GM21526 (cell line): ENCODE data around the gene ZMAT5.

ENCODE experiments used
- ATAC-seq: cut with Tn5 transposase; IDR thresholded peaks from one replicate; pipeline ENCODE4 v1.9.1; 2021; ENCODE audit warnings: moderate library complexity; ENCODE audit not compliant: unreplicated experiment, low FRiP score

ZMAT5 gene, protein sequence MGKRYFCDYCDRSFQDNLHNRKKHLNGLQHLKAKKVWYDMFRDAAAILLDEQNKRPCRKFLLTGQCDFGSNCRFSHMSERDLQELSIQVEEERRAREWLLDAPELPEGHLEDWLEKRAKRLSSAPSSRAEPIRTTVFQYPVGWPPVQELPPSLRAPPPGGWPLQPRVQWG

DNA sequence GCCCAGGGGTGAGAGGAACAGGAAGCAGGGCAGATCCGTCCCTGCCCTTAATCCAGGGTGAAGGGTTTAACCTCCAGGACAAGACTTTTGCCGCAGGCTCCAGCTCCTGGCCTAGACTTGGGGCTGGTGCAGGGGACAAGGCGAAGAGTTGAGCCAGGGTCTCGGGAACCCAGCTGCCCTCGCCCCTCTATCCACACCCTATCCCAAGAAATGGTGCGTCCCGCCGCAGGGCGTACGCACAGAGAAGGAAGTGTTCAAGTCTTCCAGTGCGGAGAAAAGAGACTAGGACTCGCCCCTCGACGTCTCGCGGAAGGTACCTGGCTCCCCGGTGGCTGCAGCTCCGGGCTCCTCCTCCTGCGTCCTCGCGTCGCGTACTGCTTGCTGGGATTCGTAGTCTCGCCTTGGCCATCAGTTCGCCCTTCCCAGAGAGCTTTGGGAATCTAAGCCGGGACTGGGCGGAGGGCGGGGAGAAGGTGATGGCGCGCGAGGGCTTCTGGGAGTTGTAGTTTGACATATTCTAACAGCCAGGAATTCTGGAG, at the start of gene ZMAT5:
ZMAT5 (minus strand) TSS at position 376 of the 539 bp plus-strand sequence. CDS start 18,463 bp downstream, outside the sequence.
- peak; percentile 80 for ATAC-seq

GRCh38 chr22:29816539-29816938, 49.7 kb upstream of the ZMAT5 start:
- ATAC-seq = no peak

DNA sequence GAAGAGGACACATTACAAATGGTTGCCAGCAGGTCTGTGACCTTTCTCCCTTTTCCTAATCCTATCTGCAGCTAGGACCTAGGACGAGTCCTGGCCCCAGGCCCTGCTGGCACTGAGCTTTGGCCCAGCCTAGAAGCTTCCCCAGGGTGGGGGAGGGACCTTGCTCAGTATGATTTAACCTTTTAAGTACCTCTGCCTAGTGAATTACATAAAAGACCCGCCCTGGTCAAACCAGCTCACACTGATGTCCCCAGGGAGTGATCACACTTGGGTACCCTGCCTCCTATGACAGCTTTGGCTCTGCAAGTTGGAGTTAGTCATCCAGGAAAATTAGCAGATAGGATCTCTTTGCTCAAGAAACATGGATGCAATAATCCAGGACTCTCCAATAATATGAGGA, 49.3 kb upstream of the ZMAT5 start:
- ATAC-seq = no peak

- ATAC-seq = no peak
These were observed 48.8 kb upstream of the ZMAT5 start for GRCh38 chr22:29815580-29815979.

- no peak for ATAC-seq
These were observed 47.2 kb upstream of the ZMAT5 start for GRCh38 chr22:29814003-29814402.

DNA sequence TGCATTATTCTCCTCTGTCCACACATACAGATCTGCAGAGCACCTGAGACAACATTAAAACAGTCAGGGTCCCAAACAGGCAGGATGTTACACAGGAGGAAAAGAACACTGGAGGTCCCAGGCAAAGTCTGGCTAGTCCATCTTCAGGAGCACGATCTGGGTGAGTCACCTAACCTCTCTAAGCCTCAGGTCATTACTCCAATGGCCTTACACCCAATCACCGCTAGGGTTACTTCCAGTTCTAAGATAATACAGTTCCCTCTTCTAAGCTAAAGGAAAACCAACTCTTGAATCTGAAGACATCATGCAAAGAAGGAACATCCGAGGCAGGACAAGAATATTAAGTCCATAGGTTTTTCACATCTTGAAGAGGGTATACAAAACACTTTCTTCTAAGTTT, 46.8 kb upstream of the ZMAT5 start:
- ATAC-seq = no peak

DNA sequence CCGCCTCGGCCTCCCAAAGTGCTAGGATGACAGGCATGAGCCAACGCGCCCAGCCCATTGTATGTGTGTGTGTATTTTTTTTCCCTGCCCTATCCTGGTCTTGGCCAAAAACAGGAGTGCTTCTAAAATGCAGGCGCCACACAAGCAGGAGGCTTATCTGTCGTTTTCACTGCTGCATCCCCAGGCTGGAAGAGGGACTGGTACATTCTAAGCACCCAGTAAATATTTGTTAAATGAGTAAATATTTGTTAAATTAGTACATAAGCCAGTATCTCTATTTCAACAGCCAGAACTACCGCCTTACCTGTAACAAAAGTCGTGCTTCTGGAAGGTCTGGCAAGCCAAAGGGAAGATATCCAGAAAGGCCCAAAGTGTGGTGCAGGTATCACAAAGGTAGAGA, 46.3 kb upstream of the ZMAT5 start:
- ATAC-seq = no peak

DNA sequence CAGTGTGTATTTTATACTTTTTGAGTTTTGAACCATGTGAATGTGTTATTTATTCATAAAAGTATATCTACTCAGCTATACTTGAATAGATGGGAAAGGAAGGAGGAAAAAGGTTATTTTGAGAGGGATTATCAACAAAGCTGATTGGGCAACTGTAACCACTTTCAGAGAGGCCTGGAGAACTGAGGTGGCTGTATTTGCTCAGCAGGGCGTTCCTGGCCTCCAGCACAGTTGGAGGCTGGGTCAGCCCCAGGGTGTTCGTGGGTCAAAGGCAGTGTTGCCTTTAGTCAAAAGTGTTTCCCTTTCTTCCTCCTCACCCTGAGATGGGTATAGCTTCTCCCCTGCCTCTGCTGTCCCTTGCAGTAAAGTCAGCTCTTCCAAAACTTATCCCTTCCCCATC, 44.6 kb upstream of the ZMAT5 start:
- ATAC-seq = no peak

- ATAC-seq = no peak
These were observed 43.4 kb upstream of the ZMAT5 start for GRCh38 chr22:29810216-29810615.

- ATAC-seq = no peak
These were observed 39.4 kb upstream of the ZMAT5 start for GRCh38 chr22:29806196-29806595.

GRCh38 chr22:29804985-29805384, 38.2 kb upstream of the ZMAT5 start:
- ATAC-seq = no peak

- no peak for ATAC-seq
These were observed 36.4 kb upstream of the ZMAT5 start for GRCh38 chr22:29803190-29803589.

DNA sequence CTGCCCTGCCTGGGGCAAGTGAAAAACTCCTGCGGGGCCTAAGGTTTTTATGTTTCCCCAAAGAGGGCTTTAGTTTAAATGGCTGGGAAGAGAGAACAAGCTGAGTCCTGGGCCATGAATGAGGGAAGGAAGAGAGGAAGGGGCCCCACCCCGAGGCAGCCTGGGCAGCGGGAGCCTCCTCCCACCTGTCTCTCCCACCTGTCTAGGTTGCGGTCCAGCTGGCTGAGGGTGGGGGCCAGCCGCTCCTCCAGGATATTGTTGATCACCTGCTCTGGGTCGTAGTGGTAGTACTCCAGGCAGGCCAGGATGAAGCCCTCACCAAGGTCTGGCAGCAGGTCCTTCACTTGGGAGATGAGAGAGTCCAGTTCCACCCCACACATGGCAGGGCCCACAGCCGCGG, 35.0 kb upstream of the ZMAT5 start:
- ATAC-seq = no peak

DNA sequence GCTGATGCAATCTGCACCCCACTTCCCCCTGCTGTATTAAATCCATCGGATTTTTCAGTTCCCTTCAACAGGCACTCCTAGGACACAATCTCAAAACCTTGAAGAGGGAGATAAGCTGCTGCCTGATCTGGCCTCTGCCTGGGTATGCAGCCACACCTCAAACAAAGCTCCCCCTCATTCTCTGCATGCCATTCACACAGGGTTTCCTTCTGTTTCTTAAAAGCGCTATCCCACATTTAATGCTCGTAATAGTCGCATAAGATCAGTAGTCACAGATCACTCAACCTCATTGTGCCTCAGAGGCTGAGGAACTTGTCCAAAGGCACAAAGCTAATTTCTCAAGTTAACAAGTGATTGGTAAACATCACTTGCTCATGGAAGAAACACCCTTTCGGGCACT, 34.3 kb upstream of the ZMAT5 start:
- no peak for ATAC-seq

GRCh38 chr22:29799217-29799680, 32.4 kb upstream of the ZMAT5 start:
- no peak for ATAC-seq

- ATAC-seq = no peak
These were observed 32.0 kb upstream of the ZMAT5 start for GRCh38 chr22:29798801-29799200.

GRCh38 chr22:29798318-29798717, 31.5 kb upstream of the ZMAT5 start:
- ATAC-seq = no peak

GRCh38 chr22:29797351-29797750, 30.5 kb upstream of the ZMAT5 start:
- no peak for ATAC-seq

GRCh38 chr22:29795663-29796062, 28.9 kb upstream of the ZMAT5 start:
- ATAC-seq = no peak

DNA sequence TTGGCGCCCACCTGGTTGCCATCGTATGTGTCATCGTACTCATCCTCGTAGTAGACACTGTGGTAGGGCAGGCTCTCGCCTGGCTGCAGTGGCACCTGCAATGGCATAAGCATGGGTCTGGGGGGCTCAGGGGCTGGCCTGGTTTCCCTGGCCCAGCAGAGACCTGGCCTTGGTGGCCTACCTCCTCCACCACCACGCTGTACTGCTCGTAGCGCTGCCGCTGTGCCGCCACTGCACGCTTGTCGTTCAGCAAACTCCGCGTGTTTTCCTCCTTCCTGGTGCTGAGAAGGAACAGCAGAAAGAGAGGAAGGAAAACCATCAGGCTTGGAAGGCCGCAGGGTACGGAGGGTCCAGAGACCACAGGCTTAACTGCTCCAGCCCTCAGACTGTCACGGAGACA, 26.6 kb upstream of the ZMAT5 start:
- no peak for ATAC-seq

DNA sequence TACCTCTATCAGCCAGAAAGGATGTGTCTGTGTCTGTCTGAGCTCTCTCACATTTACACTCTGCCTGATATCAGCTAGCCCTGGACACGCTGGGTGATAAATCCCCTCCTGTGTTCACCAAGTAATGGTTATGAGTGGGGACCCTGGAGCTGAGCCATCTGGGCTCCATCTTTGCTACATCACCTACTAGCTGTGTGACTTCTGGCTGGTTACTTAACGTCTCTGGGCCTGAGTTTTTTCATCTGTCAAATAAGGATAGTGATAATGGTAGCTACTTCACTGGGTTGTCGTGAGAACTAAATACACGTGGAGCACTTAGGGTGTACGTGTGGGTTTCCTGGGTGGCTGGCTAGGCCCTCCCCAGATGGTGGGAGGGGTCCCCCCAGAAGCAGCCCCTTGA, 23.3 kb upstream of the ZMAT5 start:
- ATAC-seq = no peak

- ATAC-seq = no peak
These were observed 21.8 kb upstream of the ZMAT5 start for GRCh38 chr22:29788339-29789279.
